Measurements from ENCODE around the gene LRP8. TPM values are rescaled to one million over a fixed set of nuclear protein-coding genes. Genes with fewer than 3 reads are reported as not detected.

LRP8 gene
- total and polyA plus RNA-seq, 2 of the 13 experiments (the other 11 are each of a cell fraction or from before 2014, with no cell fraction given) = 17.3 to 17.4 TPM

- 0 out of 2 replicates have a peak, but pooled peaks have one; percentile 18 for TF ChIP-seq E2F5 (CRISPR knock-in tag; conservative IDR thresholded peaks at IDR 0.05)
- TF ChIP-seq NCOA1 (CRISPR knock-in tag; IDR thresholded peaks at IDR 0.05) = no peak
- TF ChIP-seq SP140L (CRISPR knock-in tag; IDR thresholded peaks at IDR 0.05; ENCODE audit: borderline replicate concordance) = no peak
- 0 out of 2 replicates have a peak, but pooled peaks have one; percentile 38 for TF ChIP-seq ZNF567 (CRISPR knock-in tag; IDR thresholded peaks at IDR 0.05; ENCODE audit: borderline replicate concordance)
- TF ChIP-seq CC2D1A (CRISPR knock-in tag; IDR thresholded peaks at IDR 0.05) = peak; percentile 60; the same call in 1 of the 2 replicates
- peak; percentile 49; the same call in 1 of the 2 replicates for TF ChIP-seq MEIS2 (CRISPR knock-in tag; IDR thresholded peaks at IDR 0.05)
- TF ChIP-seq ZKSCAN8 (CRISPR knock-in tag; IDR thresholded peaks at IDR 0.05; ENCODE audit: borderline replicate concordance) = no peak
- no peak for TF ChIP-seq PREB (CRISPR knock-in tag; IDR thresholded peaks at IDR 0.05)
- peak; percentile 88 for TF ChIP-seq HIVEP1 (CRISPR knock-in tag; IDR thresholded peaks at IDR 0.05)
- peak; percentile 93 for TF ChIP-seq ERF (CRISPR knock-in tag; IDR thresholded peaks at IDR 0.05)
- no peak for TF ChIP-seq ZFP36 (IDR thresholded peaks at IDR 0.05; ENCODE audit: borderline replicate concordance, low read depth, low read length, partially characterized antibody)
- TF ChIP-seq ZNF558 (CRISPR knock-in tag; IDR thresholded peaks at IDR 0.05; ENCODE audit: borderline replicate concordance) = no peak
- TF ChIP-seq ZBTB10 (CRISPR knock-in tag; IDR thresholded peaks at IDR 0.05; ENCODE audit: borderline replicate concordance) = no peak
- TF ChIP-seq ZNF713 (CRISPR knock-in tag; IDR thresholded peaks at IDR 0.05) = no peak
- TF ChIP-seq REL (CRISPR knock-in tag; conservative IDR thresholded peaks at IDR 0.05) = 0 out of 2 replicates have a peak, but pooled peaks have one; percentile 61
- TF ChIP-seq ISX (CRISPR knock-in tag; conservative IDR thresholded peaks at IDR 0.05) = no peak
- TF ChIP-seq TCF12 (IDR thresholded peaks at IDR 0.05) = no peak
- TF ChIP-seq TCF12 (CRISPR knock-in tag; IDR thresholded peaks at IDR 0.05) = no peak
- TF ChIP-seq ZNF839 (CRISPR knock-in tag; IDR thresholded peaks at IDR 0.05; ENCODE audit: borderline replicate concordance) = no peak
- peak; percentile 2; the same call in 1 of the 2 replicates for TF ChIP-seq ZBTB33 (CRISPR knock-in tag; IDR thresholded peaks at IDR 0.05)
- TF ChIP-seq ZNF180 (CRISPR knock-in tag; IDR thresholded peaks at IDR 0.05; ENCODE audit: borderline replicate concordance, low read depth) = no peak
- TF ChIP-seq BHLHE40 (IDR thresholded peaks at IDR 0.05; ENCODE audit: low read length) = no peak
Observed at GRCh38 chr1:53238197-53239155, 89.4 kb downstream of the LRP8 start, which contains the start of gene MAGOH (continued).
